GM18867 (cell line): ENCODE data around the gene CAV2.
"Not testable (repeated sequence)": the region's sequence is repeated elsewhere in the genome, so short reads cannot be mapped to it uniquely, and the experiment has no call there.

Experiments used
- ATAC-seq: cut with Tn5 transposase; IDR thresholded peaks from one replicate; pipeline ENCODE4 v1.9.1; 2021; ENCODE audit warnings: mild to moderate bottlenecking, moderate library complexity; ENCODE audit not compliant: unreplicated experiment

The CAV2 gene

GRCh38 chr7:116499168-116500077 is at the start of gene CAV2:
Gene CAV2, plus strand, starts transcription at chr7:116499738. Its CDS starts 44 bp downstream, at chr7:116499782.
- ATAC-seq = peak; percentile 65

DNA sequence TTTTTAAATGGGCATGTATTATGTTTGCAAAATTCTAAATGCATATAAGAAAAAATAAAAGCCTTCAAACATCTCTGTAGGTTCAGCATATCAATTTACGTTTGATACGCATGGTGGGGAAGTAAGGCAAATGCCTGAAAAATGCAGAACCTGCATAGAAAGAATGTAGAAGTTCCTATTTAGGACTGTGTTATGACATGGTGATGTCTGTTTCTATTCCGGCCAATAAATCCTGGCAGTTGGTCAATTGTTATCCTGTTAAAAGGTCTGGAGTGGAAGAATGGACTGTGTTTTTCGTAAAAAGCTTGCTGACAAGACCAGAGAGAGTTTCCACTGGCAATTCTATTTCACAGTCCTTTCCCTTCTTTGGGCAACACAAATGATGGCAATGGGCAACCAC is 49.6 kb upstream of the CAV2 start:
- ATAC-seq = no peak

DNA sequence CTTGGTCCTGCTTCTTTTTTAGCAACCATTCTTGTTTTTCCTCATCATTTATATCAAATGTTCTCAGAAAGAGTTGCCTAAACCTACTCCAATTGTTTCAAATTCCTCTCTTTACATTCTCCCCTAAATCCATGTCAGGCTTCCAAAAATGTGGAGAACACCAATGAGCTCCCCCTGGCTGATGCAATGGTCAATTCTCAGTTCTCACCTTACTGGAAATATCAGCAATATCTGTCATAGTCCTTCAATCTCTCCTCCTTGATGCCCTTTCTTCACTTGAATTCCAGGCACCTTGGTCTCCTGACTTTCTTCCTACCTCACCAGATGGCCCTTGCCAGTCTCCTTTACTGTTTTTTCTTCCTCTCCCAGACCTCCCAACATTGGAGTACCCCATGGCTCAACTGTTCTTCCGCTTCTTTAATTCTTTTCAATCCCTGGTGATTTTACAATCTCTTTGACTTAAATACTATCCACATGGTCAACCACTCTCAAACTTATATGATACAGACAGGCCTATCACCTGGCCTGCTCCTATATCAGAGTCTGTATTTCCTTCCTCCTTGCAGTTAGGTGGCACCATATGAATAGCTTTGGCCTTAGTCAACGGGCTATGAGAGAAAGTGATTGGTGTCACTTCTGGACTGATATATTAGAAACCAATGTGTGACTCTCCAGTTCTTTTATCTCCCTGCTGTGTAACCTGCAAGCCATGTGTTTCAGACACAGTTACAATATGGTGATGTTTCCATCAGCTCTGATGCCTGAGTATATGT is 47.4 kb upstream of the CAV2 start:
- ATAC-seq = no peak

GRCh38 chr7:116454377-116454776 is 45.2 kb upstream of the CAV2 start:
- no peak for ATAC-seq

DNA sequence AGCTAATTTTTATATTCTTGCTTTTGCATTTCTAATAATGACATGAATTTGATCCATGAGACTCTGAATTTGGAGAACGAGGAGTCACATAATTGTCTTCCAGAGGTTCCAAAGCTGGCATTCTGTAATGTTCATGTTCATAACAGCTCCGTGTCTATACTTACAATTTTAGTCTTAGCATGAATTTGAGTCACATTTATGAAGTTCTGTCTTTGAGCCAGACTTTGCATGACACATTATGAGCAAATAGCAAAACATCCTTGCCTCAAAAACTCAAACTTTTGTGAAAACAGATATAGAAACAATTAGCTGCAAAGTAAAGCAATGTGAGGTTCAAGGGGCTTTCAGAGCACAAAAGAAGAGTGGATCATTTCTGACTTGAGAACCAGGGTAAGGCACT is 44.5 kb upstream of the CAV2 start:
- ATAC-seq = no peak

DNA sequence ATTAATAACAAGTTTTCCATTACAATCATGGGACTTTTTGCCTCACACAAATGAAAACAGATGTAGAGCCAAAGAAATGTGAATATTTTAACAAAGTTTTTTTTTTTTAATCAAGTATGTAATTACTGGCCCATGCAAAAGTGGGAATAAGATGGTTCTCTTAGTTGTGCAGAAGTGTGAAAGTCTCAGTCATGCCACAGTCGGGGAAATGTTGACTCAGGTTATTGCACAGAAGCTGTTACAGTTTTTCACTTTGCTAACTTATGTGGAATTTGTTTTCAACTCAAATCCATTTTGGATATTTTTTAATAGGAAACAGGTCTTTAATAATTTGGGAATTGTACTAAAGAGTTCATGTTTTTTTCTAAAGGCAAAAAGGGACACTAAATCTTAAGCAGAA is 44.0 kb upstream of the CAV2 start:
- ATAC-seq = no peak

DNA sequence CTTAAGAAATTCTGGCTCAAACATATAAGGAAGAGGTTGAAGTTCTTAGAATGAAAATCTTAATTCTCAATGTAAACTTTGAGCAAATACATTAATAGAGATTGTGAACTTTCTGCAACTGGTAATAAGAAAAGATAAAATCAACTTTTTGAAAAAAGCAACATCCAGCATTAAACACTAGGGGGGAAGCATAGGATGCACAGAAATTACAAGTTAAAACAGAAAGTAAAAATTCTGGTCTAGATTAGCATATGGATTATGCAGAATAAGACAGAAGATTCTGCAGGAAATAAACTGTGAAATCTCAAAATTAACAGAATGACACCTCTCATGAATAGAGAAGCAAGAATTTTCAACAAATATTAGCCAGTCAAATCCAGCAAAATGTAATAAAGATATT is 38.0 kb upstream of the CAV2 start:
- no peak for ATAC-seq

DNA sequence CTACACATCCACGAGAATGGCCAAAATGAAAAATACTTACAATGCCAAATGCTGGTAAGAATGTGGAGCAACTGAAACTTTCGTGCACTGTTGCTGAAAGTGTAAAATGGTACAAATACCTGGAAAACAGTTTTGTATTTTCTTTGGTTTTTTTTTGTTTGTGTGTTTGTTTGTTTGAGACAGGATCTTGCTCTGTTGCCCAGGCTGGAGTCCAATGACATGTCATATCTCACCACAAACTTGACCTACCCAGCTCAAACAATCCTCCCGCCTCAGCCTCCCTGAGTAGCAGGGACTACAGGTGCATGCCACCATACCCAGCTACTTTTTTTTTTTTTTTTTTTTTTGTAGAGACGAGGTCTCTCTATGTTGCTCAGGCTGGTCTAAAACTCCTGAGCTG is 35.6 kb upstream of the CAV2 start:
- ATAC-seq = no peak

DNA sequence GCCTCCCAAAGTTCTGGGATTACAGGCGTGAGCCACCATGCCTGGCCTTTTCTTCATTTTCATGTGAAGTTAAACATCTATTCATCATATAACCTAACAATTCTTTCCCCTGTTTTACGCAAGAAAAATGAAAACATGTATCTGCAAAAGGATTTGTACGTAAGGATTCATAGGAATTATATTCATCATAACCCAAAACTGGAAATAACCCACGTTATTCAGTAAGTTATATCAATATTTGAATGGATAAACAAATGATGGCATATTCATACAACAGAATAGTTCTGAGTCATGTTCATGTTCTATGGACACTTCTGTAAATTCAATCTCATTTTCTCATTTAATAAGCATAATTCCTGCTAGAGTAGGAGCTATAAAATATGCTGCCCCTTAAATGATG is 35.2 kb upstream of the CAV2 start:
- no peak for ATAC-seq

GRCh38 chr7:116465125-116465524 is 34.4 kb upstream of the CAV2 start:
- no peak for ATAC-seq

DNA sequence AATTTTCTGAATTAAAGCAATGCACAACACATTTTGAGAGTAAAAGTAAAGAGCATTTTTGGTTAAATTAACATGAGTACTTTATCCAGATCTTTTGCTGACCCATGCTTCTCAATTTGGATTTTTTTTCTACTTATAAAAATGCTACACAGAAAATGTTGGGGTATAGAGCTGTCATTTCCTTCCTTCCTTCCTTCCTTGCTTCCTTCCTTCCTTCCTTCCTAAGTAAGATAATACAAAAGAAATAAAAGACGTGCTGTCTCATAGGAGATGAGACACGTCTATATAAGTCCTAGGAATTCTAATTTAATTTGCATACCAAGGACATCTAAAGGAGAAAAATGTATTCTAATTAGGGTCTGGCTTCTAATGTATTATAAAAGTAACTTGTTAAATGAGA is 31.0 kb upstream of the CAV2 start:
- no peak for ATAC-seq

- no peak for ATAC-seq
Observed at GRCh38 chr7:116477625-116478024, 21.9 kb upstream of the CAV2 start.

- no peak for ATAC-seq
Observed at GRCh38 chr7:116478834-116479233, 20.7 kb upstream of the CAV2 start.

DNA sequence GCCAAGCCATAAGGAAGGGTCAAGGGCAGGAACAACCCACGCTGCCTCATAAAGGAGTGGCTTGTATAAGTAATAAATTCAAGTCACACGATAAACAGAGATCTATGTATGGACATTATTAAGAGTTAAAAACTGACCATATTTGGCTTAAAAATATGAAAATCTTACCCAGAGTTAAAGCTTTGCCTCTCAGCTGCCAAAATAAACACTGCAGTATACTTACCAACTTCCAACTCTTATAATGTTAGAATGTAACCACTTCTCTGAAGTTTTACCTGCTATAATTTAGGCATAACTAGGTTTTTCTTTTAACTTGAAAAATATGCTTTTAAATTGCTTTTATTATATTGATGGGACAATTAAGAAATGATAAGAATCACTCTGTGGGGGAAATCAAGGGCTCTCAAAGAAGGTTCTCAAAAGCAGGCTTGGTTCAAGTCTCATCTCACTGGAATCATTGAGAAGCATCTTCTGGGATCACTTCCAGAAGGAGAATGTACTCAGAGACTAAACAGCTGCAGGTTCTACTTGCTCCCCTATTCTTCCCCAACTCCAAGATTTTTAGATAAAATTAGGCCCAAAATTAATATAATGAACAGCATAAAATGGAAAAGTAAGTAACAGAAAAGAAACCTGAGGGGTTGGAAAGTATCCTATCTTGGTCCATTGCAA is 16.1 kb upstream of the CAV2 start:
- ATAC-seq = no peak

DNA sequence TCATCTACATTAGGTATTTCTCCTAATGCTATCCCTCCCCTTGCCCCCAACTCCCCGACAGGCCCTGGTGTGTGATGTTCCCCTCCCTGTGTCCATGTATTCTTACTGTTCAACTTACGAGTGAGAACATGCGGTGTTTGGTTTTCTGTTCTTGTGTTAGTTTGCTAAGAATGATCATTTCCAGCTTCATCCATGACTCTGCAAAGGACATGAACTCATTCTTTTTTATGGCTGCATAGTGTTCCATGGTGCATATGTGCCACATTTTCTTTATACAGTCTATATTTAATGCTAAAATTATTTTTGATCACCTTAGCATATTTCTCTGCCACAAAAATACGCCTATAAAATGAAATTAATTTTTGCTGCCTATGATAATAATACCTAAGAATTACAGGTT is 15.1 kb upstream of the CAV2 start:
- ATAC-seq = not testable (repeated sequence)

DNA sequence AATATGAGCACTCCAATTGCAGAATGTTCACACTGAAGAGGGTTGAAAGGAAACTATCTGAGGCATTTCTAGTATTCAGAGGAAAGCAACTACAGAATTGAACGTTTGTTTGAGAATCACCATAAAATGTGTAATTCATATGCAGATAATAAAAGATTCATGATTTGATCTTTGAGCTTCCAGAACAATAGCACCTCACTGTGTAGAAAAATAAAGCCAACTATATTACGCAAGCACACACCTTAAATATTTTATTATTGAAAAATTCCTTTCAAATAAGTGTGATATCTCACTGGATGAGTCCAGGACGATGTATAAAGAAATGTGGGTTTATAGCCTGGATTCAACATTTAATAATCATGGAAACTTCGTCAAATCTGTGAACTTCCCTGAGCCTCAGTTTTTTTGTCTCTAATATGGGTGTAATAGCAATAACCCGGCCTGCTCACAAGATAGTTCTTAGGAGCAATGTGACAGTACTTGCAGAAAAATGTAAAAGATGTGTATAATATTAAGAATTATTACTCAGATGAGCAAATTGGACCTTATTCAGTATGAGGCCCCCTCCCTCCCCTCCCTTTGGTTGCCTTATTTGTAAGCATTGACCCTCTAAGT is 11.5 kb upstream of the CAV2 start:
- ATAC-seq = no peak

DNA sequence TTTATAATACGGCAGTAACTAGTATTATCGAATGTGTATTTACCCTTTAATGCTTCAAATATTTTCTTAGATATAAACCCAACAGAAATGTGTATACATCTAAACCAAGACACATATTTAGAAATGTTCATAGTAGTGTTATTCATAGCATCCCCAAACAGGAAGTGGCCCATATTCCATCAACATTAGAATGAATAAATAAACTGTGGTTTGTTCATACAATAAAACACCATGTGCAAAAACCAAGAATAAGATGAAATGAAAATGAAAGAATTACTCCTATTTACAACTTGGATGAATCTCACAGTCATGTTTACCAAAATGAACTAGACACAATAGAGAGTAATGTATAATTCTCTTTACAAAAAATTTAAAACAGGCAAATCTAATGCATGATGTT is 9.2 kb upstream of the CAV2 start:
- ATAC-seq = no peak

DNA sequence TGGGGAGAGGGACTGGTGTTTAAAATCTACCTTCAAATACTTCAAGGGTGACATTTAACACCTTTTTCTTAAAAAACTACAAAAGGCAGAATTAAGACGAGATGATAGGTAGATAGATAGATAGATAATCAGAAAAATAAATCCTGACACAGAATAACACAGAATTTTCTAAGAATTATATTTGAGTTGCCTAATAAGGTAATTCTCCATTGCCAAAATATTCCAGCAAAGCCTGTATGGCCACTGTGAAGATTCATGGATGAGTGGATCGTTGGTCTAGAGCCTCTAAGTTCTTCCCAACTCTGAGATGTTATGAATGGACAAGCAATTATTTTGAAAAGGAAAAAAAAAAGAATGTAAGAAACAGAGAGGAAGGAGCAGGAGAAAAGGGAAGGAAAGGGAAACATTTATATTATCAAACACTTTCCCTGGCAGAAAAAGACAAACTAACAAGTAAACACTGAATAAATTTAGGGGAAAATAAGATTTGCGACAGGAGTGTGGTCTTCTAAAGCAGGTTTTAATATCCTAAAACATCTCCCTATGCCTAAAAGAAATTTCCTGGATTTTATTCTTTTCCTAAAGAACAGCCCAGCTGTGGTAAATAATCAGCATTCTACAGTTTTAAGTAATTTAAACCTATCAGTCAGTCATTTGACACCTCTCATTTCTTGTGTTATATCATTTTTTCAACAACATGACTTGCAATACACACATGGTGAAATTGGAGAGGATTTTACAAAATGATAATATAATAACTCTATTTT is 7.5 kb upstream of the CAV2 start:
- no peak for ATAC-seq

DNA sequence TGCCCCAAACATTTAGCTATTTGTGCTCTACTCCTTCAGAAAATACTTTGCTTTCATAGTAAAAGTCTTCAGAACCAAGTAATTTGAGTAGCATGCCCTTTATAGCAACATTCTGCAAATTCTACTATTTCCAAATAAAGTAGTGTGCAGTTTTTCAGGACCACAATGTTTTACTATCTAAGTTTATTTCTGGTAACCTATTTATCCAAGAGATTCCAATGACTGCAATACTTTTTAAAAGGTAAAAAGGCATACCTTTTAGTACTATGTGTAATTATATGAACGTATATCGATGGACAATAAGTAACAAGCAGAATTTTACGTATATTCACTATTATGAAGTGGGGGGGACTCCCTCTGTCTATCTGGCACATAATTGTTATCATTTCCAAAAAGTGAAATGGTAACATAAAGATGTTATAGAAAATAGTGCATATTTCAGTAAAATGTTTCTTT is 6.9 kb upstream of the CAV2 start:
- no peak for ATAC-seq

DNA sequence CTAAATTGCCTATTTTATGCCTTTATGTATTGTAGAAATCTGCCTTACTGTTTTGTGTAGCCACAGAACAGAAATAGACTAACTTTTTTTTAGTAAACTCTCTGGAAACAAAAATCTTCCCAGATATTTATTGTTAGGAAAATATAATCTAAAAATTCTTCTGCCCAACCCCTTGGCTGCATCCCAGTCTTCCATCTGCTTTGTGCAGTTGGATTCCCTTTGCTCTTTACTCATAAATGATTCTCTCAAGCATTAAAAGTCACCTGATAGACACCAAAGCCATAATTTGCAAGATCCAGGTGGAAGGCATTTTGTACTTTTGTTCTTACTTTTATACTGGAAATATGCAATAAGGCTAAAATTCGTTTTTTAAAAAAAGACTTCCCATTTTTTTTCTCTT is 6.1 kb upstream of the CAV2 start:
- ATAC-seq = no peak
